CD4-positive, CD25-positive, alpha-beta regulatory T cell (primary cell): ENCODE data around the gene COL17A1. TPM values are rescaled to one million over a fixed set of nuclear protein-coding genes. Genes with fewer than 3 reads are reported as not detected.

ENCODE experiments used
- ATAC-seq, 2 donors: fragments of 150-1000 bp; cut with Tn5 transposase; one replicate each; pipeline ENCODE4 v1.10.0; 2021; ENCODE audit warnings: low read depth in 2 of 2, moderate number of reproducible peaks in 2 of 2, moderate library complexity in 1 of 2
- DNase-seq, 3 donors: peaks; one replicate each; pipeline versions ENCODE4 v3.0.0 to v3.0.0-alpha.2; 2012 to 2022; ENCODE audit warnings: mixed read lengths in 1 of 3
- H3K27ac ChIP-seq: one replicate; pipeline ENCODE4 v1.7.0; 2013; ENCODE audit warnings: mild to moderate bottlenecking, low read length; ENCODE audit not compliant: insufficient read depth, poor library complexity, severe bottlenecking
- H3K27me3 ChIP-seq: one replicate; pipeline ENCODE4 v1.7.0; 2013; ENCODE audit warnings: low read length; ENCODE audit not compliant: control insufficient read depth, insufficient read depth
- H3K36me3 ChIP-seq: one replicate; pipeline ENCODE4 v1.7.0; 2013; ENCODE audit warnings: mild to moderate bottlenecking, low read length, moderate library complexity; ENCODE audit not compliant: control insufficient read depth, insufficient read depth
- H3K4me1 ChIP-seq: 2 replicates; pipeline ENCODE4 v1.7.0; 2013; ENCODE audit warnings: mild to moderate bottlenecking, low read length; ENCODE audit not compliant: insufficient read depth, control insufficient read depth, poor library complexity, severe bottlenecking
- H3K4me3 ChIP-seq: one replicate; pipeline ENCODE4 v1.7.0; 2013; ENCODE audit warnings: low read depth, mild to moderate bottlenecking, low read length, moderate library complexity
- H3K9me3 ChIP-seq, 2 experiments: 1 replicate in 1 of 2; 2 replicates in 1 of 2; pipeline ENCODE4 v1.7.0; 2013; ENCODE audit warnings: low read length in 2 of 2, mild to moderate bottlenecking in 1 of 2, moderate library complexity in 1 of 2; ENCODE audit not compliant: control insufficient read depth in 2 of 2
- H3K27ac Mint-ChIP-seq, 3 donors: one replicate each; pipeline ENCODE4 v1.8.0; 2020 to 2022; ENCODE audit warnings: mild to moderate bottlenecking in 3 of 3, mixed read lengths in 3 of 3, moderate library complexity in 2 of 3
- H3K27me3 Mint-ChIP-seq: one replicate; pipeline ENCODE4 v1.8.0; 2022; ENCODE audit warnings: mild to moderate bottlenecking, mixed read lengths
- H3K36me3 Mint-ChIP-seq: one replicate; pipeline ENCODE4 v1.8.0; 2020; ENCODE audit warnings: mixed read lengths
- H3K4me1 Mint-ChIP-seq, 4 donors: one replicate each; pipeline ENCODE4 v1.8.0; 2020 to 2022; ENCODE audit warnings: mixed read lengths in 4 of 4, mild to moderate bottlenecking in 1 of 4
- H3K4me3 Mint-ChIP-seq, 4 donors: one replicate each; pipeline ENCODE4 v1.8.0; 2020 to 2022; ENCODE audit warnings: mild to moderate bottlenecking in 4 of 4, mixed read lengths in 4 of 4, moderate library complexity in 3 of 4
- H3K9me3 Mint-ChIP-seq, 7 donors: one replicate each; pipeline ENCODE4 v1.8.0; 2020 to 2022; ENCODE audit warnings: mixed read lengths in 7 of 7, mild to moderate bottlenecking in 3 of 7, moderate library complexity in 2 of 7
- polyA plus RNA-seq, 4 donors: library from polyadenylated mRNA; unstranded; fragments of 300-500 nt; fragmentation: Illumina TruSeq; gene quantifications; one replicate each; pipeline ENCODE4 v1.2.3, GENCODE V29; 2021
- total RNA-seq: library from RNA; stranded (reverse); gene quantifications from one replicate; pipeline ENCODE4 v1.2.3, GENCODE V29; 2022

Gene COL17A1
- total and polyA plus RNA-seq, 5 donors from 2014 or later, result 0.24 TPM; not detected in 4

GRCh38 chr10:104092749-104093148 is 7.1 kb upstream of the COL17A1 start:
- Histone ChIP-seq H3K4me3 (no peak overlapping the region), H3K9me3 (peaks cover 8% of the 10 kb centered on the region in 2 experiments), H3K36me3 (no peaks in the 10 kb centered on the region), H3K27ac (no peak overlapping the region), H3K27me3 (peaks cover 6% of the 10 kb centered on the region), H3K4me1 (no peaks in the 10 kb centered on the region)
- Mint-ChIP-seq H3K9me3 (no peaks in the 10 kb centered on the region), H3K27me3 (peaks cover 22% of the 10 kb centered on the region), H3K36me3 (no peaks in the 10 kb centered on the region), H3K4me1 (no peaks in the 10 kb centered on the region), H3K4me3 (no peak overlapping the region), H3K27ac (no peak overlapping the region)
- no peak for ATAC-seq
- DNase-seq, result no peak

GRCh38 chr10:104090611-104091010 is 4.9 kb upstream of the COL17A1 start:
- no peak overlapping the region for H3K27ac ChIP-seq
- no peak for DNase-seq
- H3K4me1 ChIP-seq, result no peaks in the 10 kb centered on the region
- peaks cover 2% of the 10 kb centered on the region for H3K27me3 ChIP-seq
- Mint-ChIP-seq H3K4me3 (no peak overlapping the region), H3K27me3 (peaks cover 11% of the 10 kb centered on the region), H3K4me1 (peaks cover 0 to 1% (median 0%) of the 10 kb centered on the region in 4 donors), H3K36me3 (no peaks in the 10 kb centered on the region), H3K9me3 (no peaks in the 10 kb centered on the region), H3K27ac (no peak overlapping the region)
- no peak overlapping the region for H3K4me3 ChIP-seq
- ATAC-seq, result no peak
- H3K36me3 ChIP-seq, result no peaks in the 10 kb centered on the region
- H3K9me3 ChIP-seq, result no peaks in the 10 kb centered on the region

- DNase-seq (no peak), ATAC-seq (no peak)
- no peak overlapping the region for H3K4me3 Mint-ChIP-seq
- H3K27ac Mint-ChIP-seq, result no peak overlapping the region
- Histone ChIP-seq H3K4me1 (no peaks in the 10 kb centered on the region), H3K27ac (no peak overlapping the region), H3K9me3 (no peaks in the 10 kb centered on the region), H3K27me3 (no peaks in the 10 kb centered on the region), H3K4me3 (no peak overlapping the region), H3K36me3 (no peaks in the 10 kb centered on the region)
- H3K4me1 Mint-ChIP-seq, result peaks cover 0 to 1% (median 0%) of the 10 kb centered on the region in 4 donors
- H3K9me3 Mint-ChIP-seq, result no peaks in the 10 kb centered on the region
- peaks cover 11% of the 10 kb centered on the region for H3K27me3 Mint-ChIP-seq
- H3K36me3 Mint-ChIP-seq, result no peaks in the 10 kb centered on the region
Observed at GRCh38 chr10:104089621-104090020, 3.9 kb upstream of the COL17A1 start.

- no peak overlapping the region for H3K27ac Mint-ChIP-seq
- peaks cover 11% of the 10 kb centered on the region for H3K27me3 Mint-ChIP-seq
- H3K36me3 Mint-ChIP-seq, result no peaks in the 10 kb centered on the region
- no peaks in the 10 kb centered on the region for H3K27me3 ChIP-seq
- no peak overlapping the region for H3K4me3 ChIP-seq
- no peak for DNase-seq
- no peak for ATAC-seq
- no peak overlapping the region for H3K4me3 Mint-ChIP-seq
- H3K27ac ChIP-seq, result no peak overlapping the region
- no peaks in the 10 kb centered on the region for H3K9me3 ChIP-seq
- no peaks in the 10 kb centered on the region for H3K9me3 Mint-ChIP-seq
- H3K4me1 ChIP-seq, result no peaks in the 10 kb centered on the region
- H3K36me3 ChIP-seq, result no peaks in the 10 kb centered on the region
- peaks cover 0 to 1% (median 0%) of the 10 kb centered on the region in 4 donors for H3K4me1 Mint-ChIP-seq
Observed at GRCh38 chr10:104088239-104088638, 2.6 kb upstream of the COL17A1 start.

- Histone ChIP-seq H3K4me1 (no peaks in the 10 kb centered on the region), H3K27me3 (peaks cover 3% of the 10 kb centered on the region), H3K36me3 (no peaks in the 10 kb centered on the region), H3K27ac (no peak overlapping the region), H3K4me3 (no peak overlapping the region), H3K9me3 (no peaks in the 10 kb centered on the region)
- Mint-ChIP-seq H3K27ac (no peak overlapping the region), H3K4me3 (no peak overlapping the region), H3K4me1 (peaks cover 0 to 1% (median 0%) of the 10 kb centered on the region in 4 donors), H3K27me3 (peaks cover 4% of the 10 kb centered on the region), H3K36me3 (no peaks in the 10 kb centered on the region), H3K9me3 (no peaks in the 10 kb centered on the region)
- ATAC-seq (no peak), DNase-seq (no peak)
Observed at GRCh38 chr10:104084482-104085142, 1.1 kb downstream of the COL17A1 start.

- Histone ChIP-seq H3K36me3 (no peaks in the 10 kb centered on the region), H3K27ac (no peak overlapping the region), H3K4me1 (no peaks in the 10 kb centered on the region), H3K27me3 (peaks cover 3% of the 10 kb centered on the region), H3K9me3 (no peaks in the 10 kb centered on the region), H3K4me3 (no peak overlapping the region)
- Mint-ChIP-seq H3K4me3 (no peak overlapping the region), H3K36me3 (no peaks in the 10 kb centered on the region), H3K9me3 (no peaks in the 10 kb centered on the region), H3K4me1 (peaks cover 0 to 1% (median 0%) of the 10 kb centered on the region in 4 donors), H3K27me3 (no peaks in the 10 kb centered on the region), H3K27ac (no peak overlapping the region)
- DNase-seq (no peak), ATAC-seq (no peak)
Observed at GRCh38 chr10:104081998-104082397, 3.7 kb downstream of the COL17A1 start.

- Histone ChIP-seq H3K36me3 (no peaks in the 10 kb centered on the region), H3K27ac (no peak overlapping the region), H3K4me1 (no peaks in the 10 kb centered on the region), H3K4me3 (no peak overlapping the region), H3K27me3 (peaks cover 3% of the 10 kb centered on the region), H3K9me3 (no peaks in the 10 kb centered on the region)
- no peak overlapping the region for H3K4me3 Mint-ChIP-seq
- no peaks in the 10 kb centered on the region for H3K9me3 Mint-ChIP-seq
- no peaks in the 10 kb centered on the region for H3K36me3 Mint-ChIP-seq
- DNase-seq (peak in 2 of 3 donors; percentile 13 to 56), ATAC-seq (no peak)
- peaks cover 0 to 1% (median 0%) of the 10 kb centered on the region in 4 donors for H3K4me1 Mint-ChIP-seq
- no peak overlapping the region for H3K27ac Mint-ChIP-seq
- H3K27me3 Mint-ChIP-seq, result no peaks in the 10 kb centered on the region
Observed at GRCh38 chr10:104080762-104081161, 4.9 kb downstream of the COL17A1 start.

GRCh38 chr10:104077663-104078151 is 8.0 kb downstream of the COL17A1 start:
- Mint-ChIP-seq H3K4me3 (no peak overlapping the region), H3K9me3 (no peaks in the 10 kb centered on the region), H3K4me1 (peaks cover 0 to 4% (median 0%) of the 10 kb centered on the region in 4 donors), H3K27me3 (no peaks in the 10 kb centered on the region), H3K27ac (no peak overlapping the region), H3K36me3 (no peaks in the 10 kb centered on the region)
- ATAC-seq (peak in 1 of 2 donors; percentile 8), DNase-seq (no peak)
- Histone ChIP-seq H3K36me3 (no peaks in the 10 kb centered on the region), H3K4me3 (no peak overlapping the region), H3K27ac (no peak overlapping the region), H3K9me3 (no peaks in the 10 kb centered on the region), H3K4me1 (no peaks in the 10 kb centered on the region), H3K27me3 (peaks cover 3% of the 10 kb centered on the region)
